Measurements from ENCODE around the gene OR10G3. TPM values are rescaled to one million over a fixed set of nuclear protein-coding genes. Genes with fewer than 3 reads are reported as not detected.

The OR10G3 gene
- total and polyA plus RNA-seq, 2 of the 13 experiments (the other 11 are each of a cell fraction or from before 2014, with no cell fraction given), result not detected

DNA sequence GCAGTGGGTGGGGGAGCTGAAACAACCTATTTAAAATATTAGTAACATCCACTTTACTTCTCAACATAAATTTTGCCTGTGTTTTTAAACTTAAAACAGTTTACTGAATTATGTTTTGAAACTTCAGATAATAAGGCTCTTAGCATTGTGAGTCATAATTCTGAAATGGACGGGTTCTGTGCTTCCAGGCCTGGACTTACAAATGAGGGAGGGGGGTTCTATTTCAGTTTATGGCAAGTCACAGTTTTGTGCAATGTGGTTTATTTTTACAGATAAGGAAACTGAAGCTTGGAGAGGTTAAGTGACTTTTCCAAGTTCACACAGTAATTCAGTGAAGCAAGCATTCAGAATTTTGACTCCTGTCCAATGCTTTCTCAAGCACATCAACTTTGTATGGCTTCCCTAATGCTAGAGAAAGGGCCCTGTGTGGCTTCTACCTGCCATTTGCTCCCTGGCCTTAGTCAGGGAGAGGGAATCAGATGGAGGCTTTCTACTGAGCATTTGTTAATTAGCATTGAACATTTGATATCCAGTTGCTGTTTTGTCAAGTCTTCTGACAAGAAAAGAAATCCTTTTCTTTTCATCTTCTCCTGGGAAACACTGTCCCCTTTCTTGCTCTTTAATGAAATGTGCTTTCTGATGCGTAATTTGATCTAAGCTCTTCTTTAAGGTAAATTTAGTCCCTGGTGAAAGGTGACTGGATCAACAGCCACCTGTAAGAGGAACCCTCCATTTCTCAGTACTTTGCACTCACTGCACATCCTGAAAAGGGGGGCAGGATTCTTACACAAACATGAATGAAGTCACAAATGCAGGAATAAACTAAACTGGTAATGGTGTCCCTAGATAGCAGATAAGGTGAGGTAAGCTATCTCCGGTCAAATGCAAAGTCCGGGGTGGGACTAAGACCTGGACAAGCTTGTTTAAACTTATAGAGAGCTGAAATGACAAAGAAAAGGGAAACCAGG lies 51.2 kb downstream of the OR10G3 start (continued):
- TF ChIP-seq ZKSCAN8 (CRISPR knock-in tag; IDR thresholded peaks at IDR 0.05; ENCODE audit: borderline replicate concordance) (peak; percentile 75; the same call in 1 of the 2 replicates), ZNF629 (CRISPR knock-in tag; conservative IDR thresholded peaks at IDR 0.05) (peak; percentile 85), EHMT2 (IDR thresholded peaks at IDR 0.05; ENCODE audit: borderline replicate concordance, low read depth, low read length) (no peak), ZMYM3 (CRISPR knock-in tag; IDR thresholded peaks at IDR 0.05) (peak; percentile 87), SIN3A (IDR thresholded peaks at IDR 0.05; ENCODE audit: borderline replicate concordance, low read depth, low read length) (no peak), ZNF644 (CRISPR knock-in tag; IDR thresholded peaks at IDR 0.05; ENCODE audit: low read depth) (peak; percentile 66; the same call in 1 of the 2 replicates), TBX2 (CRISPR knock-in tag; IDR thresholded peaks at IDR 0.05; ENCODE audit: borderline replicate concordance) (peak; percentile 90), FOXP1 (IDR thresholded peaks at IDR 0.05) (no peak), FOXP1 (CRISPR knock-in tag; IDR thresholded peaks at IDR 0.05) (peak; percentile 85), ZNF225 (CRISPR knock-in tag; IDR thresholded peaks at IDR 0.05) (no peak), ZNF557 (CRISPR knock-in tag; IDR thresholded peaks at IDR 0.05) (peak; percentile 47; the same call in 1 of the 2 replicates), NFIC (IDR thresholded peaks at IDR 0.05; ENCODE audit: low read length) (peak; percentile 73; the same call in 1 of the 2 replicates), ZFP36L2 (CRISPR knock-in tag; IDR thresholded peaks at IDR 0.05) (no peak), HNRNPUL1 (IDR thresholded peaks at IDR 0.05; ENCODE audit: low read depth, low read length) (no peak), ATF1 (CRISPR knock-in tag; IDR thresholded peaks at IDR 0.05) (peak; percentile 60), CENPT (CRISPR knock-in tag; IDR thresholded peaks at IDR 0.05; ENCODE audit: low read depth) (no peak), MAFF (IDR thresholded peaks at IDR 0.05; ENCODE audit: low read depth, low read length) (no peak), PCBP1 (IDR thresholded peaks at IDR 0.05; ENCODE audit: borderline replicate concordance, low read depth, low read length) (no peak), ZNF577 (CRISPR knock-in tag; IDR thresholded peaks at IDR 0.05; ENCODE audit: borderline replicate concordance, low read depth) (no peak), THYN1 (CRISPR knock-in tag; IDR thresholded peaks at IDR 0.05; ENCODE audit: borderline replicate concordance, low read depth) (0 out of 2 replicates have a peak, but pooled peaks have one; percentile 59), CAMTA2 (CRISPR knock-in tag; IDR thresholded peaks at IDR 0.05; ENCODE audit: borderline replicate concordance) (no peak), ZNF615 (CRISPR knock-in tag; IDR thresholded peaks at IDR 0.05; ENCODE audit: borderline replicate concordance) (no peak)
- TF ChIP-seq, protein P1, sequence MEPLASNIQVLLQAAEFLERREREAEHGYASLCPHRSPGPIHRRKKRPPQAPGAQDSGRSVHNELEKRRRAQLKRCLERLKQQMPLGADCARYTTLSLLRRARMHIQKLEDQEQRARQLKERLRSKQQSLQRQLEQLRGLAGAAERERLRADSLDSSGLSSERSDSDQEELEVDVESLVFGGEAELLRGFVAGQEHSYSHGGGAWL (CRISPR knock-in tag; IDR thresholded peaks at IDR 0.05), result no peak
- TF ChIP-seq, protein P2, sequence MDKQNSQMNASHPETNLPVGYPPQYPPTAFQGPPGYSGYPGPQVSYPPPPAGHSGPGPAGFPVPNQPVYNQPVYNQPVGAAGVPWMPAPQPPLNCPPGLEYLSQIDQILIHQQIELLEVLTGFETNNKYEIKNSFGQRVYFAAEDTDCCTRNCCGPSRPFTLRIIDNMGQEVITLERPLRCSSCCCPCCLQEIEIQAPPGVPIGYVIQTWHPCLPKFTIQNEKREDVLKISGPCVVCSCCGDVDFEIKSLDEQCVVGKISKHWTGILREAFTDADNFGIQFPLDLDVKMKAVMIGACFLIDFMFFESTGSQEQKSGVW (CRISPR knock-in tag; IDR thresholded peaks at IDR 0.05; ENCODE audit: borderline replicate concordance), result no peak
- TF ChIP-seq, protein P3, sequence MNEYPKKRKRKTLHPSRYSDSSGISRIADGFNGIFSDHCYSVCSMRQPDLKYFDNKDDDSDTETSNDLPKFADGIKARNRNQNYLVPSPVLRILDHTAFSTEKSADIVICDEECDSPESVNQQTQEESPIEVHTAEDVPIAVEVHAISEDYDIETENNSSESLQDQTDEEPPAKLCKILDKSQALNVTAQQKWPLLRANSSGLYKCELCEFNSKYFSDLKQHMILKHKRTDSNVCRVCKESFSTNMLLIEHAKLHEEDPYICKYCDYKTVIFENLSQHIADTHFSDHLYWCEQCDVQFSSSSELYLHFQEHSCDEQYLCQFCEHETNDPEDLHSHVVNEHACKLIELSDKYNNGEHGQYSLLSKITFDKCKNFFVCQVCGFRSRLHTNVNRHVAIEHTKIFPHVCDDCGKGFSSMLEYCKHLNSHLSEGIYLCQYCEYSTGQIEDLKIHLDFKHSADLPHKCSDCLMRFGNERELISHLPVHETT (CRISPR knock-in tag; conservative IDR thresholded peaks at IDR 0.05), result 0 out of 2 replicates have a peak, but pooled peaks have one; percentile 40
- TF ChIP-seq, protein P4, sequence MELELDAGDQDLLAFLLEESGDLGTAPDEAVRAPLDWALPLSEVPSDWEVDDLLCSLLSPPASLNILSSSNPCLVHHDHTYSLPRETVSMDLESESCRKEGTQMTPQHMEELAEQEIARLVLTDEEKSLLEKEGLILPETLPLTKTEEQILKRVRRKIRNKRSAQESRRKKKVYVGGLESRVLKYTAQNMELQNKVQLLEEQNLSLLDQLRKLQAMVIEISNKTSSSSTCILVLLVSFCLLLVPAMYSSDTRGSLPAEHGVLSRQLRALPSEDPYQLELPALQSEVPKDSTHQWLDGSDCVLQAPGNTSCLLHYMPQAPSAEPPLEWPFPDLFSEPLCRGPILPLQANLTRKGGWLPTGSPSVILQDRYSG (CRISPR knock-in tag; IDR thresholded peaks at IDR 0.05), result no peak
- TF ChIP-seq, protein P5, sequence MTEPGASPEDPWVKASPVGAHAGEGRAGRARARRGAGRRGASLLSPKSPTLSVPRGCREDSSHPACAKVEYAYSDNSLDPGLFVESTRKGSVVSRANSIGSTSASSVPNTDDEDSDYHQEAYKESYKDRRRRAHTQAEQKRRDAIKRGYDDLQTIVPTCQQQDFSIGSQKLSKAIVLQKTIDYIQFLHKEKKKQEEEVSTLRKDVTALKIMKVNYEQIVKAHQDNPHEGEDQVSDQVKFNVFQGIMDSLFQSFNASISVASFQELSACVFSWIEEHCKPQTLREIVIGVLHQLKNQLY (CRISPR knock-in tag; IDR thresholded peaks at IDR 0.05), result 0 out of 2 replicates have a peak, but pooled peaks have one; percentile 34

Data from HepG2 (cell line).